Testis (tissue), 3 donors: ENCODE results near the gene GSTA3. TPM values are rescaled to one million over a fixed set of nuclear protein-coding genes. Genes with fewer than 3 reads are reported as not detected.
A peak's percentile ranks its signal among the peaks of the same experiment; 100 is the strongest.

Source experiments
- DNase-seq: peaks from one replicate; pipeline ENCODE4 v3.0.0-alpha.2; 2019
- H3K27ac ChIP-seq, 2 donors: fragments of 200-600 bp; sonication (generic); one replicate each; pipeline ENCODE4 v1.5.1; 2019
- H3K27me3 ChIP-seq: fragments of 200-600 bp; sonication (generic); one replicate; pipeline ENCODE4 v1.5.1; 2019
- H3K36me3 ChIP-seq: fragments of 200-600 bp; sonication (generic); one replicate; pipeline ENCODE4 v1.5.1; 2017; ENCODE audit warnings: low read depth; ENCODE audit errors: missing control alignments
- H3K4me1 ChIP-seq: fragments of 200-600 bp; sonication (generic); one replicate; pipeline ENCODE4 v1.5.1; 2019
- H3K4me3 ChIP-seq, 2 donors: fragments of 200-600 bp; sonication (generic); one replicate each; pipeline ENCODE4 v1.5.1; 2017 to 2019
- H3K9me3 ChIP-seq: fragments of 200-600 bp; sonication (generic); one replicate; pipeline ENCODE4 v1.5.1; 2017
- CTCF ChIP-seq, 3 experiments: fragments of 450-650 bp in 2 of 3; fragments of 200-600 bp in 1 of 3; sonication (generic) in 1 of 3; IDR thresholded peaks; one replicate each; pipeline ENCODE4 v1.5.1; 2016 to 2019; ENCODE audit warnings: antibody characterized with exemption in 3 of 3, mild to moderate bottlenecking in 2 of 3, moderate library complexity in 1 of 3
- POLR2A ChIP-seq: fragments of 450-650 bp; IDR thresholded peaks from one replicate; pipeline ENCODE4 v1.6.1; 2017; ENCODE audit warnings: antibody characterized with exemption, mild to moderate bottlenecking, moderate library complexity
- WGBS, 2 donors: methylation state at CpG; one replicate each; pipeline ENCODE4 v1.1.5; 2018; 5-methylcytosine and 5-hydroxymethylcytosine counted together
- intact Hi-C: fragments of 100-400 bp; cut with DNase I; formaldehyde crosslinking; loops from one replicate; pipeline ENCODE4 v1.15.1; 2023; ENCODE audit warnings: low total_unique reads
- polyA plus RNA-seq: library from polyadenylated mRNA; stranded (reverse); fragments of 350-450 nt; fragmentation: Illumina TruSeq; extraction: RNeasy Lipid Tissue Mini Kit (QIAGEN cat#74804); gene quantifications from one replicate; pipeline ENCODE4 v1.2.3, GENCODE V29; 2014; ENCODE audit warnings: low read depth, low replicate concordance; ENCODE audit not compliant: insufficient read depth
- total RNA-seq, 2 donors: library from RNA; depleted of rRNA; stranded (reverse); fragments of >200 nt; gene quantifications; one replicate each; pipeline ENCODE4 v1.2.3, GENCODE V29; 2016

The GSTA3 gene
- total and polyA plus RNA-seq, 3 donors from 2014 or later: 8.9 to 28.7 (median 26.7) TPM

GRCh38 chr6:52914516-52914915, 5.0 kb upstream of the GSTA3 start:
- intact Hi-C loops: no loop called here
- Histone ChIP-seq H3K27ac (no peak overlapping the region), H3K36me3 (no peaks in the 10 kb centered on the region), H3K4me1 (peaks cover 14% of the 10 kb centered on the region), H3K9me3 (no peaks in the 10 kb centered on the region), H3K4me3 (no peak overlapping the region), H3K27me3 (no peaks in the 10 kb centered on the region)
- no peak for TF ChIP-seq POLR2A
- TF ChIP-seq CTCF (IDR thresholded peaks at IDR 0.05): no peak
- DNase-seq: no peak

GRCh38 chr6:52910091-52910490, 593 bp upstream of the GSTA3 start:
- no peak overlapping the region for H3K4me3 ChIP-seq
- H3K4me1 ChIP-seq: peaks cover 14% of the 10 kb centered on the region
- no peaks in the 10 kb centered on the region for H3K36me3 ChIP-seq
- H3K27ac ChIP-seq: no peak overlapping the region
- DNase-seq: no peak
- H3K27me3 ChIP-seq: no peaks in the 10 kb centered on the region
- WGBS, 2 donors: 57 to 74% methylated on average over 4 of the region's 4 CpGs
- TF ChIP-seq CTCF (IDR thresholded peaks at IDR 0.05) (no peak), POLR2A (no peak)
- H3K9me3 ChIP-seq: no peaks in the 10 kb centered on the region
- intact Hi-C loops: no loop called here

DNA sequence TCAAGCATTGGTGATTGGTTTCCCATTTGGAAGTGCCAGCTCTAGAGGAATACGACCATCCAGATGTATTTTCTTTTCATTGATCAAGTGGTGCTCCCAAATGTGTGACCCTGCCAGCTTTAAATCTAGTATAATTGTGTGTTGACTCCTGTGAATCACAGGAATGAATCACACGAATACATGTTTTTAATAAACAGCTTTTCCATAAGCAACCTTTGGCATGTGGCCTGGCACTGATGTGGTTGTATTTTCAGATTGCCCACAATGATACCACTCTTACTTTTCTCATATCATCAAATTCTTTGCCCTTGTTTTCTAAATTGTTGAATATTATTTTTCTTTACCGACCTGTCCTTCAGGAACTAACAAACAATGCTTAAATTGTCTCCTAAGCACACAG, 367 bp downstream of the GSTA3 start:
- Histone ChIP-seq H3K4me3 (peak overlapping the region in 1 of 2 donors; percentile 6), H3K27ac (peak overlapping the region; percentile 27 to 57), H3K4me1 (peaks cover 12% of the 10 kb centered on the region), H3K36me3 (no peaks in the 10 kb centered on the region), H3K27me3 (no peaks in the 10 kb centered on the region), H3K9me3 (no peaks in the 10 kb centered on the region)
- intact Hi-C loops: no loop called here
- no peak for TF ChIP-seq POLR2A
- no peak for TF ChIP-seq CTCF (IDR thresholded peaks at IDR 0.05)
- 35 to 56% methylated on average over 3 of the region's 3 CpGs for WGBS, 2 donors
- DNase-seq: no peak

DNA sequence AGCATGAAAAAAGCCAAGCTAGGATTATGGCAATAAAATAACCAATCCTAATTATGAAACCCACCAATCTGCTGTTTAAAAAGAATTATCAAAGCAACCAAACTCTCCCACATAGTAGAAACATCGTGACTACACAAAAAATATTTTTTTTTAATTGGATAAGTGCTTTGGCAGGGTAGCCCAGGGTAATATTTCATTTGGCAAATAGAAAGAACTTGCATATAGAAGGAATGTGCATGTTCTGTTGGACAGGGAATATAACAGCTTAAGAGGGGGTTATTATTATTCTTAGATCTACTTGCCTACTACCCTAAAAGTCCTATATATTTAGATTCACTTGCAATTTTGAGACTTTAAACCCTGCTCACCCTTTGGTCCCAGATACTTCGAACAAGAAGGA, 972 bp downstream of the GSTA3 start:
- H3K27me3 ChIP-seq: no peaks in the 10 kb centered on the region
- intact Hi-C loops: no loop called here
- TF ChIP-seq CTCF (IDR thresholded peaks at IDR 0.05) (no peak), POLR2A (no peak)

GRCh38 chr6:52904562-52905279, 4.8 kb downstream of the GSTA3 start:
- intact Hi-C loops: no loop called here
- Histone ChIP-seq H3K4me1 (peaks cover 1% of the 10 kb centered on the region), H3K36me3 (no peaks in the 10 kb centered on the region), H3K9me3 (no peaks in the 10 kb centered on the region), H3K4me3 (no peak overlapping the region), H3K27ac (no peak overlapping the region), H3K27me3 (no peaks in the 10 kb centered on the region)
- 59 to 64% methylated on average over 6 of the region's 6 CpGs for WGBS, 2 donors
- DNase-seq: peak; percentile 34
- TF ChIP-seq CTCF (IDR thresholded peaks at IDR 0.05) (no peak), POLR2A (no peak)

More for the DNA sequence above, 972 bp downstream of the GSTA3 start:
- Histone ChIP-seq H3K36me3 (no peaks in the 10 kb centered on the region), H3K4me1 (peaks cover 11% of the 10 kb centered on the region), H3K4me3 (no peak overlapping the region), H3K27ac (peak overlapping the region; percentile 6 to 27), H3K9me3 (no peaks in the 10 kb centered on the region)
- no peak for DNase-seq
- 38% methylated on average over 2 of the region's 2 CpGs for WGBS, 2 donors
